GM20000 (cell line): Measurements from ENCODE around the gene PRCC.

ENCODE experiments used
- DNase-seq: peaks from one replicate; pipeline ENCODE4 v3.0.0; 2012; ENCODE audit warnings: low spot score
- TF ChIP-seq, protein P1 (sequence below): IDR thresholded peaks from 2 replicates; pipeline ENCODE4 v1.5.1; 2012; ENCODE audit warnings: mild to moderate bottlenecking, control low read depth; ENCODE audit errors: extremely low read depth, missing control alignments

Gene PRCC

DNA sequence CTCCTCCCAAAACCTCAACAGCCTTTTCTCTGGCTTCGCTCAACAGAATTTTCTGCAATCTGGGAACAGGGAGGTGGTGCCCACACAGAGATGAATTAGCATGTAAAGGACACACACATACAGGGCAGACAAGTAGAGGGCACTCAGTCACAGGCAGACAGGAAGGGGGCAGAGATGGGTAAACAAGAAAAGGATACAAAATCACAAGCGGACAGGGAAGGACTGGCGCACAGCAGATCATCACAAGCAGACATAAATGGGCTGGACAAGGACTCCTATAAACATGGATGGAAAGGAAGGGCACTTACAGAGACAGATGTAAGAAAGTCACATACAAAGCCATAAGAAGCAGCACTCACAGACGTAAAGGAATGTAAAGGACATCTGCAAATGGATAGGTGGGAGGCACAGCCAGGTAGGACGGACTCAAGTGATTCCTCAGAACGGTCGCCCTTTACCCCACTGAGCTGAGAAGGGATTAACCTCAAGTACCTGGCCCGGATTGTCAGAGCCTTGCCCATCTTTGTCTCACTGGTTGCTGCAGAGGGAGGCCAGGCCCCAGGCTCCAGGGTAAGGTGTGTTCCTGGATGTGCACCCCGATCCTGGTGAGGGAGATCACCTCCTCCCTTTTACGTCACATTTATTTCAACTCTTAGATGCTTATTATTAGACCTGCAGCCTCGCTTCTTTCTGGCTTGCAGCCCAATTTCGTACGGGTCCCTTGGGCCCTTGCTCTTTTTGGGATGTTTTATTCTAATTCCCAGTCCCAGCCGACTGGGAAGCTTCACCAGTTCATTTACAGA lies 836 bp upstream of the PRCC start:
- TF ChIP-seq, protein P1, sequence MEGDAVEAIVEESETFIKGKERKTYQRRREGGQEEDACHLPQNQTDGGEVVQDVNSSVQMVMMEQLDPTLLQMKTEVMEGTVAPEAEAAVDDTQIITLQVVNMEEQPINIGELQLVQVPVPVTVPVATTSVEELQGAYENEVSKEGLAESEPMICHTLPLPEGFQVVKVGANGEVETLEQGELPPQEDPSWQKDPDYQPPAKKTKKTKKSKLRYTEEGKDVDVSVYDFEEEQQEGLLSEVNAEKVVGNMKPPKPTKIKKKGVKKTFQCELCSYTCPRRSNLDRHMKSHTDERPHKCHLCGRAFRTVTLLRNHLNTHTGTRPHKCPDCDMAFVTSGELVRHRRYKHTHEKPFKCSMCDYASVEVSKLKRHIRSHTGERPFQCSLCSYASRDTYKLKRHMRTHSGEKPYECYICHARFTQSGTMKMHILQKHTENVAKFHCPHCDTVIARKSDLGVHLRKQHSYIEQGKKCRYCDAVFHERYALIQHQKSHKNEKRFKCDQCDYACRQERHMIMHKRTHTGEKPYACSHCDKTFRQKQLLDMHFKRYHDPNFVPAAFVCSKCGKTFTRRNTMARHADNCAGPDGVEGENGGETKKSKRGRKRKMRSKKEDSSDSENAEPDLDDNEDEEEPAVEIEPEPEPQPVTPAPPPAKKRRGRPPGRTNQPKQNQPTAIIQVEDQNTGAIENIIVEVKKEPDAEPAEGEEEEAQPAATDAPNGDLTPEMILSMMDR, result no peak
- DNase-seq, result no peak

DNA sequence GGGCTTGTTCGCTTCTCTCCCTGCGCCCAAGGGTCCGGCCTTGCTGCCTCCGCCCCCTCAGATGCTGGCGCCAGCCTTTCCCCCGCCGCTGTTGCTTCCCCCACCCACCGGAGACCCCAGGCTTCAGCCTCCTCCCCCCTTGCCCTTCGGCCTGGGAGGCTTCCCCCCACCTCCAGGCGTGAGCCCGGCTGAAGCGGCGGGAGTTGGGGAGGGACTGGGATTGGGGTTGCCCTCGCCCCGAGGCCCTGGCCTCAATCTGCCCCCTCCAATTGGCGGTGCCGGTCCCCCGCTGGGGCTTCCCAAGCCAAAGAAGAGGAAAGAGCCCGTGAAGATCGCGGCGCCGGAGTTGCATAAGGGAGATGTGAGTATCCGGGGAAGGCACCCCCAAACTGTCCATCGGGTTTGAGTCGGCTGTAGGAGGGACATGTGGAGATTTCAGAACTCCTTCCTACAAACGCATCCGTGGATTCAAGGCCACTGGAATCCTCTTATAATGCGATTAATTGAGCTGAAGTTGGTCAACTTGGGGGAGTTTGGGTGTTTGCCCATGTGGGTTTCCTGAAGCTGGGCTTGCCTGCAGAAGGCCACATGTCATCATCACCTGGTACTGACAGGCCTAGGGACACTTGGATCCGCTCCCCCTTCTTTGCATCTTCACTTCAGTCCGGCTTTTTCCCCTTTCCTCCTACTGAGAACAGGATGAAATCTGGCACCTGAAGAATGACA lies 707 bp downstream of the PRCC start:
- TF ChIP-seq, protein P1, result no peak
- no peak for DNase-seq

DNA sequence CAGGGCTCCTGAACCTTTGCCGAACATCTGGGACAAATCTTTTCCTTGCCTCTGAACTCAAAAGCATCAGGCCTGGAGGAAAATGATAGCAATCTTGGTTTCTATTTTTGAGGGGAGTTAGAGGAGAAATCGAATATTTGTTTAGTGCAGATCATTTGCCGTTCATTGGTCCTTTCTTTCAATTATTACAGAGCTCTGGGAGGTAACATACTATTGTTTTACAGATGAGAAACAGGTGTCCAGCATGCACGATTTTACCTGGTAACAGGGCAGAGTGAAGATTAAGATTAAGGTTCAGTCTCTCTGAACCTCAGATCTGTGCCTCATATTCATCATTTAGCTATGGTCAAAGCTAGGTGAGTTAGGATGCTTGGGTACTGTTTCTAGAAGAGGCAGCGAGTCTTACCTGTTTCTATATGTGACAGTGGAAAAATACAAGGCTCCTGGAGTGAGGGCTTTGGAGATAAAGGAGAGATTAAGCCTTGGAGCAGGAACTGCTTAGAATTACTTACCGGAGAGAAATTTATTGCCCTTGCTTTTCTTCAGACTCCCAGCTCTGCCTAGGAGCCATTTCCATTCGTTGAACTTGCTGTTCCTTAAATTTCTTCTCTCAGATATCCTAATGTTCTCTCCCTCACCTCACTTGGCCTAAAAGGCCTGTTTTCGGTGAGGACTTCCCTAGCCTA lies 1.4 kb downstream of the PRCC start:
- no peak for DNase-seq
- TF ChIP-seq, protein P1, result no peak

DNA sequence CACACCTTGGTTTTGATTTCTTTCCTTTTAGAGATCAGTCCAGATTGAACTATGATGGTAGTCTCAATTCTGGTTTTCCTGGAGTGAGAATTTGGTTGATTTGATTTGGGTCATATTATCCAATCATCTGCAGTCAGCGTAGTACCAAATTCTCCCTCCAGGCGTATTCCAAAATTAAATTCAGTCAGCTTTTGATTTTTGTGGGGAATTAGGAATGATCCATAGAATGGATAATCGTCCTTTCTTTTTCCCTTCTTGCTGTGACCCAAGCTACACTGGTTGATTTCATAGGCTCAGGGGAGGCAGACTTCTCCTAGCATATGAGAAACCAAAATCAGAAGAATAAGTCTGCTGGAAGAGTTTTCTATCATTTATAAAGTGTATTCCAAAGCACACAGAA lies 4.9 kb downstream of the PRCC start:
- TF ChIP-seq, protein P1, result no peak
- no peak for DNase-seq

- TF ChIP-seq, protein P1, result no peak
- no peak for DNase-seq
Measured at GRCh38 chr1:156772728-156773497, 5.6 kb downstream of the PRCC start.

GRCh38 chr1:156773607-156774006 lies 6.3 kb downstream of the PRCC start:
- TF ChIP-seq, protein P1, result no peak

More at GRCh38 chr1:156773607-156774006, 6.3 kb downstream of the PRCC start:
- no peak for DNase-seq
